ENCODE data around the gene PABPC3.
A peak's percentile ranks its signal among the peaks of the same experiment; 100 is the strongest.

The PABPC3 gene

DNA sequence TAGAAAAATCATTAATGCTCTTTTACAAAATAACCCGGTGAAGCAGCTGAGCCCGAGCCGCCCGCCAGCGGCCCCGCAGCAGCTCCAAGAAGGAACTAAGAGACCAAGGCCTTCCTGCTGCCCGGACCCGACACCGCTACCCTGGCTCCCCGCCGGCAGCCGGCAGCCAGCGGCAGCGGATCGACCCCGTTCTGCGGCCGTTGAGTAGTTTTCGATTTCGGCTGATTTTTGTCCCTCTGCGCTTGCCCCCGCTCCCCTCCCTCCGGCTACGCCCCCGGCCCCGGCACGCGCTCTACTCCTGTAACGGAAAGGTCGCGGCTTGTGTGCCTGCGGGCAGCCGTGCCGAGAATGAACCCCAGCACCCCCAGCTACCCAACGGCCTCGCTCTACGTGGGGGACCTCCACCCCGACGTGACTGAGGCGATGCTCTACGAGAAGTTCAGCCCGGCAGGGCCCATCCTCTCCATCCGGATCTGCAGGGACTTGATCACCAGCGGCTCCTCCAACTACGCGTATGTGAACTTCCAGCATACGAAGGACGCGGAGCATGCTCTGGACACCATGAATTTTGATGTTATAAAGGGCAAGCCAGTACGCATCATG lies at the start of gene PABPC3:
PABPC3 (plus strand) TSS at position 286 of the 603 bp plus-strand sequence; CDS start at position 349, 63 bp downstream.
- no peak within 1 kb of the TSS for H3K4me3 ChIP-seq (ENCODE audit: low read depth, low read length)

DNA sequence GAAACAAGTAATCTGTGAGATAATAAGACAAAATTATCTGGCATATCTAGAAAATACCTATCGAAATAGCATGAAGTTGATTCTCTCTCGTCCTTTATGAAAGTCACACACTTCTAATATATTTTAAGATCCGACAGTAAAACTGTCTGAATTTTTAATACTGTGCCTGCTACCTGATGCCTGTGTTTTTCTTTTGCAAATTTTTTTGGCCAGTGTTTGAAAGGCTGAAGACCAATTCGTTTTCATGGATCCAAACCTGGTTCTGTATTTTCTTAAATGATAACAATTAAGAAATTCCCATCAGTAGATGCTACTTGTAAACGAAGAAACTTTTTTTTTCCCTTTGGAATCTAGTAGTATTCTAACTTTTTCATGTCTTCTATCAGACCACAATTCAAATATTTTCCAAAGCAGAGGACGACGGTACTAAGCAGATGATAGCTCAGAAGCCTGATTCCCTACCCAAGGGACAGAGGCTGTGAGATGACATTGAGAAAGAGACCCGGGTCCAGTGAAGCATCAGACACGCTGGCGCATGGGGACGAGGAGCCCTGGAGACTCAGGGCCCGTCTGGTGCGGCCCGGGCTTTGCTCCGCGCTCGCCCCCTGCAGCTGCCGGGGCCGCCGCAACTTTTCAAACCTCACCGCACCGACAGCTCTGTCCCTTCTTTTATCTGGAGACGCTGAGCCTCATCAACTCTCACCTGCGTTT lies 49.5 kb upstream of the PABPC3 start:
- peak overlapping the region; percentile 61 for H3K4me3 ChIP-seq (ENCODE audit: low read depth, low read length)

DNA sequence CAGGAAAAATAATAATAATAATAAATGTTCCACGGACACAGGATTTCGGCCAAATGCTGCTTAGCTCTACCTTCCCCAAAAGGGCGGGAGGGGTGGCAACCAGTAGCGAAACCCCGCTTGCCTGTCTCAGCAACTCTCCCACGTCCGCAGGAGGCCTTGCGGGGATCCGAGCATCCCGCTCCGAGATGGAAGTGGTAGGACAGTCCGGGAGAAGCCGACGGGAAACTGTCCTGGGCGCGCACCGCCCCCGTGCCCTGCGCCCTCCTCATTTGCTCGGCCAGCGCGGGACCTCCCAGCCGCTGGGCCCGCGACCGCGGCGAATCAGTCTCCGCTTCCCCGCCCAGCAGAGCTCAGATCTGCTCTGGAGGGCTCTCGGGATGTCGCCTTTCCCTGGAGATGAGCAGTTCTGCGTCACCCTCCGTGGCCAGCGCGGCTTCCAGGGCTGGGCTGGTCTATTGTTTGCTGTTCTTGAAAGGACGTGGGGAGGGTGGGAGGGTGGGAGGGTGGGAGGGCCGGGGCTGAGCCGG lies 48.9 kb upstream of the PABPC3 start:
- H3K4me3 ChIP-seq (ENCODE audit: low read depth, low read length) = peak overlapping the region; percentile 61

DNA sequence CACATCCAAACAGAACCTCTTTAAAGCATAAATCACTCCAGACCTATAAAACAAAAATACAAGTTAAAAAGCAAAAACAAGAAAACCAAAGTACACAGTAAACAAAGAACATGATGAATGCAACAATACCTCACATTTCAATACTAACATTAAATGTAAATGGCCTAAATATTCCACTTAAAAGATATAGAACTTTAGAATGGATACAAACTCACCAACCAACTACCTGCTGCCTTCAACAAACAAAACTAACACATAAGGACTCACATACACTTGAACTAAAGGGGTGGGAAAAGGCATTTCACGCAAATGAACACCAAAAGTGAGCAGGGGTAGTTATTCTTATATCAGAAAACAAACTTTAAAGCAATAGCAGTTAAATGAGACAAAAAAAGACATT lies 44.9 kb upstream of the PABPC3 start:
- no peak overlapping the region for H3K4me3 ChIP-seq (ENCODE audit: low read depth, low read length)

DNA sequence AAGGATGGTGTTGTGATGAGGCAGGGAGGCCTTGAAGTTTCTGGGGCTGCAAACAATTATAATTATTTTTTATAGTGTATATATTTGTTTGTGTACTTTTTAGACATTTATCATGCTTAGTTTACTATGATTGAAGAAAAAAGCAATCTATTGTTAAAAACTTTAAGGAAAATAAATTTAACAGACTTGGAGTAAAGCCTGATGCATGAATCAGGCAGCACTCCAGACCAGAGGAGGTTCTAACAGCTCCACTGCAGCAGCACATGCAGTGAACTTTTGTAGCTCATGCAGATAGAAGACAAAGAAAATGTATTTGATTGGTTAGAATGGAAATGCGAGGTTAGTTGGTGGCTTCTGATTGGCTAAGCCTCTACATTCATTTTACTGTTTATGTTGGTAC lies 36.8 kb upstream of the PABPC3 start:
- no peak overlapping the region for H3K4me3 ChIP-seq (ENCODE audit: low read depth, low read length)

DNA sequence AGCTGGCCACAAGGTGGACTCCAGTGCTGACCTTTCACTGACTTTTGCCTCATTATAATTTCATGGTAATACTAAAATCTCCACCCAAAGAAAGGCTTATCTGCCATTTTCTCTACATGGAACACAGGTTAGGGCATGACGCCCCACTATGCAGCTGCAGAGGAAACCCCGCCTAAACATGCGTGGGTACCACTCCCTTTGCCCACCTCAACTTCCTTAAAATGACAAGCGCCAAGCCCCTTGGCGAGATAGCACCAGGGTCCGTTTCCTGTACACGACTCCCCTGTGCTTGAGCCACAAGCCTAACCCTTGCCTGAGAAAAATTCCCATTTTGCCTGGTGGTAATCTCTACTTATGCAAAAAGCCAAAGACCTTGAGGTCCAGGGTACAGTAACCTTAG lies 36.0 kb upstream of the PABPC3 start:
- H3K4me3 ChIP-seq (ENCODE audit: low read depth, low read length) = no peak overlapping the region

DNA sequence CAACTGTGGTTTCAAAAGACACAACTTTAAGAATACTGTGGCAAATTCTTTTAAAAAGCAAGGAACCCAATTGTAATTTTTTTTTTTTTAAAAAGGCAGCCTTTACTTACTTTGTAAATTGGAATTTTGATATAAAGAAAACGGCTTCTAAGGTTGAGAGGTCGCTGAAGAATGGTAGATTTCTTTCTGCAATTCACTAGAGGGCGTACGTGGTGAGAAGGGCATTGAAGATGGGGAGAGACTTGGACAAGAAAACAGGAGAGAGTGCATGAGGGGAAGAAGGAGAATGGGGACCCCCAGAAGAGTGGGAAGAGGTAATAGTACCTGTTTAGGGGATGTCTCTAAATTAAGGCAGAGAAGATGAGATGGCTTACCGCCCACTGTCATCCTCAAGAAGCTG lies 33.5 kb upstream of the PABPC3 start:
- H3K4me3 ChIP-seq (ENCODE audit: low read depth, low read length) = no peak overlapping the region

DNA sequence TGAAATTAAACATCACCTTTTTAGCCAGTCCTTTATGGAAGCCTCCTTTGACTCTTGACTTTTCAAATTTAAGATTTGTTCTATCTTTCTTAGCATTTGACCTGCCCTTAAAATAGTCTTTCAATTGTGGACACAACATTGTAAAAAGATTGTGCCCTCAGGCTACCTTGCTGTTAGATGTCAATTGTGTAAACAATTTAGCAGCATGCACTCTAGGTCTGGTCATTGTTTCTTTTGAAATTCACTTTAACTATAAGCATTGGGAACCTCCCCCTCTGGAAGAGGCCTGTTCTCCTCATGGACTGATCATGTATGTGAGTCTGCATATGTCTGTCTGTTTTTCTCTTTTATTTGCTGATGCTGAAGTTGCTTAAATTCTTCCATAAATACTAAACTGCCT lies 31.5 kb upstream of the PABPC3 start:
- H3K4me3 ChIP-seq (ENCODE audit: low read depth, low read length) = no peak overlapping the region

DNA sequence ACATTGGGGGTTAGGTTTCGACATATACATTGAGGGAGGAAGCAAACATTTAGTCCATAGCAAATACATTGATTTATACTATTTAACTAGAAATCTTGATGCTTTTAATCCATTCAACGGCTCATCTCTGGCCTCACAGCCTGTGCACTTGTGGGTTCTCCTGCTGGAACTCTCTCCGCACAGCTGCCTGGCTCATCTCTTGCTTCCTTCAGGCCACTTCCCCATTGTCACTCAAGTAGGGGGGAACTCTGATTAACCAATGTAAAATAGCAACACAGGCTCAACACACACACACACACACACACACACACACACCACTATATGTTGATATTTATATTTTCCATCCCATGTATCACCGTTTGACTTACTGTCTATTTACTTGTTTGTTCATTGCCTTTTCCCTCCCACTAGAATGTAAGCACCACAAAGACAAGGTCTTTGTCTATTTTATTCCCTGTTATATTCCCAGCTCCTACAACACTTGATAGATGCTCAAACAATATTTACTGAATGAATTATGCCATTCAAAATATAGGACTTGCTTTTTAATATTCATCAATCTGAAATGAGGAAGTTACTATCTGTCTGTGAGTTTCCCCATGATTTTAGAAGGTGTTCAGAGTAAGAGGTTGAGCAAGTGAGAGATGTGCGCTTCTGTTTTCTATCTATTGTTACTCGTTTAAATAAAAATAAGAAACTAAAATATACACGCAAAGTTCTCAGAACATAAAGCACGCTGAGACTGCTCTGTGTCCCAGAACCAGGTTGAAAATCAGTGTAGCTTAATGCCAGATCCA lies 29.8 kb upstream of the PABPC3 start:
- H3K4me3 ChIP-seq (ENCODE audit: low read depth, low read length) = no peak overlapping the region

DNA sequence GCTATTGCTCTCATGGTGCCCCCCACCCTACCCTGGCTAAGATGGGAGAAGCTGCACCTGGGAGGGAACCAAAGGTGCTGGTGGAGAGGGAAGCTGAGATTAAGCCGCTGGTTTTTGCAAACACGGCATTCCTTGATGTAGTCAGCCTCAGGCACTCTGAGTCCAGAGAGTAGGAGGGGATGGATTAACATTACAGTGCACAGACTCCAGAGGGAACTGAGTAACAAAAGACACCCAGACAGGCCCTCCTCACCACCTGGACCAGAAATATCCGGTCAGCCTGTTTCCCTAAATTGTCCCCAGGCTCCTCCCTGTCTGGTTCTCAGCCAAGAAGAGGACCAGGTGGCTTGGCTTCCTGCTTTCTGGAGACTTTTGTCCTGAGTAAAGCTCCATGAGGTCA lies 28.9 kb upstream of the PABPC3 start:
- no peak overlapping the region for H3K4me3 ChIP-seq (ENCODE audit: low read depth, low read length)

DNA sequence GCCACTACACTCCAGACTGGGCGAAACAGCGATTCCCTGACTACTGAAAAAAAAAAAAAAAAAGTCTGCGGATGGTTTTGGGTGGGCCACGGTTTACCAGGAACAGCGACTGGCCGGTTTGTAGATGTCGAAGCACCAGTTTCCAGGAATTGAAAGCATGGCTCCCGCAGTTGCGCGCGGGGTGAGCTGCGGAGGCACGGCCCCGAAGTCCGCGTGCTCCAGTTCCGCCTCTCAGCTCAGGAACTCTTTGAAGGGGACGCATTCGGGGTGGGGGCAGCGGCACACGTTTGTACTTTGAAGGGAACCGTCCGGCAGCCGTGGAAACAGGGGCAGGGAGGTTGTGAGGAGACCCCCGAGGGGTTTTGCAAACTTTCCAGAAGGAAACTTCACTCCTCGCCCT lies 27.1 kb upstream of the PABPC3 start:
- no peak overlapping the region for H3K4me3 ChIP-seq (ENCODE audit: low read depth, low read length)

DNA sequence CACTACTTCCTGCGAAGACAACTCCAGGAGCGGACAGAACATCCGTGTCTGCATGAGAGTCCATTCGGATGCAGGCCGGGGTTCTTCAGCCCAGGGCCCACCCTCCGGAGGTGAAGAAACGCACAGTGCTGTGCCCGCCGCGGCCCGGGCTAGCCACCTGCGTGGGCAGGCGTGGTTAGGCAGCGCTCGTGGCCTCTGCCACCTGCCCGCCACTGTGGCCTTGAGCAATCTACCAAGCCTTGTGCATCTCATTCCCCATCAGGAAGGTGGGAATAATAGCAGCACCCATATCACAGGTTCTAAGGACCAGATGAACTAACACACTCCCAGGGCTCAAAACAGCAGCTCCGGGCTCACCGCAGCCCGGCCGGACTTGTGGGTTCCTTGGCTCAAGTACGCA lies 26.7 kb upstream of the PABPC3 start:
- H3K4me3 ChIP-seq (ENCODE audit: low read depth, low read length) = no peak overlapping the region

DNA sequence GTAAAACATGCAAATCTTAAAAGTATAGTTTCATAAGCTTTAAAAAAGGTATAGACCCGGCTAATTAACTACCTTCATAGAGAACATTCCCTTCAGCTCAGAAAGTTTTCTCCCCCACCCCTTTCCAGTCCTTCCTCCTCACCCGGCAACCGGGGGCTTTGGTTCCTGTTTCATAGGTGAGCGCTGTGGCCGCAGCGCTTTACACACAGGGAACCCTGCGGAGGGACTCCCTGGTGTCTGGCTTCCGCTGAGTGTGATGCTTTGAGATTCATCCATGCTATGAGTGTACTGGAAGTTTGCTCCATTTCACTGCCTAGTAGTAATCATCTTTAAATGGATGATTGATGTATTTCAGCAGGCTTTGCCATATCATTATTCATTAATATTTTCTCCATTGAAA lies 26.0 kb upstream of the PABPC3 start:
- H3K4me3 ChIP-seq (ENCODE audit: low read depth, low read length) = no peak overlapping the region

DNA sequence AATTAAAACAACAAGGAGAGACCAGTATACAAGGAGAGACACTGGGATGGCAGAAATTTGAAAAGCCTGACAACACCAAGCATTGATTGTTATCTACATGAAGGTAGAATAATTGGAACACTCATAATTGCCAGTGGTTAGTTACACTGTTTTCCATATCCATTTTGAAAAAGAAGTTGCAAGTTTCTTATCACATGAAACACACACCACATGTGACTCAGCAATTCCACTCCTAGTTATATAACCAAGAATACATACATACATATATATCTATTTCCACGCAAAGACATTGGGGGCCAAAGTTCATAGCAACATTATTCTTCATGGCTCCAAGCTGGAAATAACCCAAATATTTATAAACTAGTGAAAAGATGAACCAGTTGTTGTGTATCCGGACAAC lies 15.2 kb upstream of the PABPC3 start:
- H3K4me3 ChIP-seq (ENCODE audit: low read depth, low read length) = no peak overlapping the region

DNA sequence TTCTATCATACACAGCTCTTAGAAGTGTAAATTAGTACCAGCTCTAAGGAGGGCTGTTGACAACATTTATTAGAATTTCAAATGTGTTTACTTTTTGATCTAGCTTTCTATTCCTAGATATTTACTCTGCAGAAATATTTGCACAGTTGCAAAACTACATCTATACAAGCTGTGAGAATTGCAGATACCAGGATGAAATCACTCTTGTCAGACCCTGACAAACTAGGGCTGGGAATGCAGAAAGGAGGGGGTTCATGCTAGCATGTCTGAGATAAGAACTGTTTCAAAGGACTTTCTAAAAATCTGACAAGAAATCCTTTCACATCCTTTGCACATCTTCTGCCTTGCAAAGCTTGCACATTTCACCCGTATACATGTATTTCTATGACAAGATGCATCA lies 11.8 kb upstream of the PABPC3 start:
- H3K4me3 ChIP-seq (ENCODE audit: low read depth, low read length) = no peak overlapping the region

DNA sequence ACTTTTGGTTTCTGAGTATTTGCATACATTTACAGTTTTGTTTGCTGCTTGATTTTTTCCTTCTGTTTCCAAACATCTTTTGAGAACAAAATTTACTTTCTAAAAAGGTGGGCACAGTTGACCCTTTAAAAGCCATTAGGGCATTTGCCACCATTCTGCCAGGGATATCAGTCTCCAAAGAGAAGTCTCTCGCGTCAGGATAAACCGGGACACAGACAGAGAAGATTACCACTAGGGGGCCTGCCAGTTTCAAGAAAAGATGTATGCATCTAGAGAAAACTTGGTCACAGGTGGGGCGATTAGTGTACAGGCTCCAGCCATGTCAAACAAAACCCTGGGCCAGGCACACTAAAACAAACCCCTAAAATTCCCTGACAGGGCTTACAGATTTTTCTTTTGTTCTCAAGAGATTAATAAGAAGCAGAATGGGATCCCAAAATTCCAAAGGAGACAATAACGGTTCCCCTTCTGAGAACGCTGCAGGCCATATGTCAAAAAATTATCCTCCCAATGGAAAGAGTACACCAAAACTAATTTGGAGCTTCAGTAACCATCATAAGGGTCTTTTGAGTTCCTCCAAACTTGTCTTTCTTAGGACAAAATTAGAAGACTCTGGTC lies 10.7 kb upstream of the PABPC3 start:
- H3K4me3 ChIP-seq (ENCODE audit: low read depth, low read length) = no peak overlapping the region

DNA sequence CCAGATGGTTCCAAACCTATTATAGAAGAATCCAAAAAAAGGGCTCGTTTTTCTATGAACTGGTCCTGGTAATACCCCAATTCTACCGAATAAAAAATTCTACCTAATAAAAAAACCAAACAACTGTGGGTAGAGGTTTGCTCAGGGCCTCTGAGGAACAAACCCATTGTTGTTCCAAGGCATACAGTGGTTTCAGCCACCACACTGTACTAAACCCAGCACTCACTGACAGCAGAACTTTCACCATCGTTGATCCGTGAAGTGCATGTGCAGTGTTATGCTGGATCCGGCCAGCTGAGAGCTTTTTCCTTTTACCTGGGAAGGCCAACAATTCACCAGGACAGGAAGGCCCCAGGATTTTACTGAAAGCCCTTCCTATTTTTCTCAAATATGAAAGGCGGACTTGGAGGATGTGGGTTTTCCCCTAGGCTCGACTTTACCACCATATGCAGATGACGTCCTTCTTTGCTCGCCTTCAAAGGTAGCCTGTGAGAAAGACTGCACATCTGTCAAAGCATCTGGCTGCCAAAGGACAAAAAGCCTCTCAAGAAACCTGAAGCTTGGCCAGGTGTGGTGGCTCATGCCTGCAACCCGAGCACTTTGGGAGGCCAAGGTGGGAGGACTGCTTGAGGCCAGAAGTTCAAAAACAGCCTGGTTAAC lies 7.2 kb upstream of the PABPC3 start:
- H3K4me3 ChIP-seq (ENCODE audit: low read depth, low read length) = no peak overlapping the region

DNA sequence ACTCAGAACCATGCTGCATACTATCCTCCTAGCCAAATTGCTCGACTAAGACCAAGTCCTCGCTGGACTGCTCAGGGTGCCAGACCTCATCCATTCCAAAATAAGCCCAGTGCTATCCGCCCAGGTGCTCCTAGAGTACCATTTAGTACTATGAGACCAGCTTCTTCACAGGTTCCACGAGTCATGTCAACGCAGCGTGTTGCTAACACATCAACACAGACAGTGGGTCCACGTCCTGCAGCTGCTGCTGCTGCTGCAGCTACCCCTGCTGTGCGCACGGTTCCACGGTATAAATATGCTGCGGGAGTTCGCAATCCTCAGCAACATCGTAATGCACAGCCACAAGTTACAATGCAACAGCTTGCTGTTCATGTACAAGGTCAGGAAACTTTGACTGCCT lies 1.5 kb downstream of the PABPC3 start:
- no peak overlapping the region for H3K4me3 ChIP-seq (ENCODE audit: low read depth, low read length)

DNA sequence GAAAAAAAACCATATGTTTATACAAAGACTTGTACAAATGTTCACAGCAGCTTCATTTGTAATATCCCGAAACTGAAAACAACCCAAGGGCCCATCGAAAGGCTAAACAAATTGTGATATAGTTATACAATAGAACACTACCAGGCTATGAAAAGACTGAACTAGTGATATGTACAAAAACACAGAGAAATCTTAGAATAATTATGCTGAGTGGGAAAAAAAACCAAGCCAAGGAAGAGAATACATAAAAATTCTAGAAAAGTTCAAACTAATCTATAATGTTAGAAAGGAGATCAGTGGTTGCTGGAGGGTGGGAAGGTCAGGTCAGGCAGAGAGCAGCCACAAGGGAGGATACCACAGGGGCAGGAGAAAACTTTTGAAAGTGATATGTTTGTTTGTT lies 7.8 kb downstream of the PABPC3 start:
- no peak overlapping the region for H3K4me3 ChIP-seq (ENCODE audit: low read depth, low read length)

DNA sequence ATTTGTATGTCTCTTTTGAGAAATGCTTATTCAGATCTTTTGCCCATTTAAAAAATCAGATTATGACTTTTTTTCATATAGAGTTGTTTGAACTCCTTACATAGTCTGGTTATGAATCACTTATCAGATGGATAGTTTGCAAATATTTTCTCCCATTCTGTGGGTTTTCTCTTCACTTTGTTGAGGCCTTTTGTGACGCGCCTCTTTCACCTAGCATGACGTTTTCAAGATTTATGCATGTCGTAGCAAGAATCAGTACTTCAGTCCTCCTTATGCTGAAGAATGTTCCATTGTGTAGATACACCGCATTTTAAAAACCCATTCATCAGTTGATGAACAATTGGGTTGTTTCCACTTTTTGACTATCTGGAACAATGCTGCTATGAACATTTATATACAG lies 13.4 kb downstream of the PABPC3 start:
- H3K4me3 ChIP-seq (ENCODE audit: low read depth, low read length) = no peak overlapping the region

Measured in iPS-11a (cell line).